ENCODE results near the gene PRKRA. TPM values are rescaled to one million over a fixed set of nuclear protein-coding genes. Genes with fewer than 3 reads are reported as not detected.

The PRKRA gene
- total RNA-seq, 1 donor from 2014 or later, result 48.8 TPM

DNA sequence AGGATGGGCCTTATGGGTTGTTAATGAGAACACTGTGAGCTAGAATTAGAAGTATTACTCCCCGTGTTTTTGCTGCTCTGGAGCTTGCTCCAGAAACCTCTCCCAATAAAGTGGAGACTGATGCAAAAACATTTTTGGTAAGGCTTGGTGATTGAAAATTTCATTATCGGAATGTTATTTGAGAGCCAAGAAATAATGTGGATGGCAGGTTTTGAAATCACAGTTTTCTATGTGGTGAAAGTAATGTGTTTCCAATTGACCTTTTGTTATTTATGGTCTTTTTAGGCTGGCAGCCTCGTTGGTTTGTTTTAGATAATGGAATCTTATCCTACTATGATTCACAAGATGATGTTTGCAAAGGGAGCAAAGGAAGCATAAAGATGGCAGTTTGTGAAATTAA lies 34.4 kb upstream of the PRKRA start:
- Mint-ChIP-seq H3K4me1 (ENCODE audit: low read depth) (peaks cover 52% of the 10 kb centered on the region), H3K9me3 (ENCODE audit: low read depth) (no peaks in the 10 kb centered on the region), H3K36me3 (ENCODE audit: low read depth) (peaks cover 19% of the 10 kb centered on the region), H3K27me3 (ENCODE audit: low read depth) (no peaks in the 10 kb centered on the region), H3K4me3 (ENCODE audit: unreplicated experiment) (no peak overlapping the region), H3K27ac (ENCODE audit: unreplicated experiment) (no peak overlapping the region)
- TF ChIP-seq, protein P1, sequence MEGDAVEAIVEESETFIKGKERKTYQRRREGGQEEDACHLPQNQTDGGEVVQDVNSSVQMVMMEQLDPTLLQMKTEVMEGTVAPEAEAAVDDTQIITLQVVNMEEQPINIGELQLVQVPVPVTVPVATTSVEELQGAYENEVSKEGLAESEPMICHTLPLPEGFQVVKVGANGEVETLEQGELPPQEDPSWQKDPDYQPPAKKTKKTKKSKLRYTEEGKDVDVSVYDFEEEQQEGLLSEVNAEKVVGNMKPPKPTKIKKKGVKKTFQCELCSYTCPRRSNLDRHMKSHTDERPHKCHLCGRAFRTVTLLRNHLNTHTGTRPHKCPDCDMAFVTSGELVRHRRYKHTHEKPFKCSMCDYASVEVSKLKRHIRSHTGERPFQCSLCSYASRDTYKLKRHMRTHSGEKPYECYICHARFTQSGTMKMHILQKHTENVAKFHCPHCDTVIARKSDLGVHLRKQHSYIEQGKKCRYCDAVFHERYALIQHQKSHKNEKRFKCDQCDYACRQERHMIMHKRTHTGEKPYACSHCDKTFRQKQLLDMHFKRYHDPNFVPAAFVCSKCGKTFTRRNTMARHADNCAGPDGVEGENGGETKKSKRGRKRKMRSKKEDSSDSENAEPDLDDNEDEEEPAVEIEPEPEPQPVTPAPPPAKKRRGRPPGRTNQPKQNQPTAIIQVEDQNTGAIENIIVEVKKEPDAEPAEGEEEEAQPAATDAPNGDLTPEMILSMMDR (IDR thresholded peaks at IDR 0.05), result no peak
- no peak for DNase-seq (ENCODE audit: low spot score)

DNA sequence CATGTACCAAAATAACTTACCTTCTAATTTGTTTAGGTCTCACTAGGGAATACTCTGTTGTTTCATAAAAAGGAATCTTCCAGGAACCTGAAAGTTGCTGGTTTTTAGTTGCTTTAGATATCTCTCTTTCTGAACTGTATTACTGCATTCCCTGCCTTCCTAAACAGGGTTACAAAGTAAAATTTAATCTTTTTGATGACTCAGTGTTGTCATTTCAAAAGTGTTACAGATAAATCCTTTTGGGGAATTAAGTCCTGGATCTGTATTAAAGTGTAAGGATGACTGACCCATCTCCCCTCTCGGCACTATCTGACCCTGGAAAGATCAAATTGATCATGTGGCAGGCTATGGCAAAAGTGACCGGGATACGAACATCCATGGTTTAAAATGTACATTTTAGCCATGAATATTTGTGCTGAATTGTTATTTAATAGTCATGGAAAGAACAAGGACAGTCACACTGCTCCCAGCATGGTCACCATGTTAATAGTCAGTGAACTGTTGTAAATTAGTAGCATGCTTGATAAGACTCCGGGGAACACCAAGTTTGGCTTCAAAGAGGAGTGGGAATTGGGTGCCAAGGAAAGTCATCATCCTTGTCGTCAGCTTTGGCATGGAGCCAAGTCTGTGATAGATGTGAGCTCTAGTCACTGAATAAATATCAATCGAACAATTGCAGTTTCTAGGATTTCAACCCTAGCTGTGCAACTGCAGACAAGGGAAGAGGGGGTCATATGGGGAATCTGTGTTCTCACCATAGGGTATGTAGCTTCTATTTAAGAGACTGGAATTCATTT lies 33.5 kb upstream of the PRKRA start:
- Mint-ChIP-seq H3K27ac (ENCODE audit: unreplicated experiment) (peak overlapping the region; percentile 22), H3K27me3 (ENCODE audit: low read depth) (no peaks in the 10 kb centered on the region), H3K36me3 (ENCODE audit: low read depth) (peaks cover 14% of the 10 kb centered on the region), H3K4me1 (ENCODE audit: low read depth) (peaks cover 54% of the 10 kb centered on the region), H3K9me3 (ENCODE audit: low read depth) (no peaks in the 10 kb centered on the region), H3K4me3 (ENCODE audit: unreplicated experiment) (no peak overlapping the region)
- TF ChIP-seq, protein P1 (IDR thresholded peaks at IDR 0.05), result no peak
- no peak for DNase-seq (ENCODE audit: low spot score)

DNA sequence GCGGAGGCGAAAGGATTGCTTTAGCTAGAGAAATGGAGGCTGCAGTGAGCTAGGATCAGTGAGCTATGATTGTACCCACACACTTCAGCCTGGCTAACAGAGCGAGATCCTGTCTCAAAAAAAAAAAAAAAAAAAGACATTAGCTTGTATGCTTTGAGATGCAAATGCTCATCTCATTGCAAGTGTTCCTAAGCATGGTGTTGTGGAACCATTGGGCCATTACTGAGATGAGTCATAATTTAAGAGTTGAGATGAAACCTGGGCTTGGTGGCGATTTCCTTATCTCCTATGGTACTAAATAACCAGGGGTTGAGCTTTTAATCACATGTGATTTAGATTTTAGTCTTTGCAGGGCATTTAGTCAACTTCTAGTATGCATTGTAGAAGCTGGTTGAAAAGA lies 31.5 kb upstream of the PRKRA start:
- Mint-ChIP-seq H3K36me3 (ENCODE audit: low read depth) (peaks cover 8% of the 10 kb centered on the region), H3K27me3 (ENCODE audit: low read depth) (no peaks in the 10 kb centered on the region), H3K9me3 (ENCODE audit: low read depth) (no peaks in the 10 kb centered on the region), H3K27ac (ENCODE audit: unreplicated experiment) (no peak overlapping the region), H3K4me3 (ENCODE audit: unreplicated experiment) (peak overlapping the region; percentile 50), H3K4me1 (ENCODE audit: low read depth) (peaks cover 56% of the 10 kb centered on the region)
- TF ChIP-seq, protein P1 (IDR thresholded peaks at IDR 0.05), result no peak
- no peak for DNase-seq (ENCODE audit: low spot score)

DNA sequence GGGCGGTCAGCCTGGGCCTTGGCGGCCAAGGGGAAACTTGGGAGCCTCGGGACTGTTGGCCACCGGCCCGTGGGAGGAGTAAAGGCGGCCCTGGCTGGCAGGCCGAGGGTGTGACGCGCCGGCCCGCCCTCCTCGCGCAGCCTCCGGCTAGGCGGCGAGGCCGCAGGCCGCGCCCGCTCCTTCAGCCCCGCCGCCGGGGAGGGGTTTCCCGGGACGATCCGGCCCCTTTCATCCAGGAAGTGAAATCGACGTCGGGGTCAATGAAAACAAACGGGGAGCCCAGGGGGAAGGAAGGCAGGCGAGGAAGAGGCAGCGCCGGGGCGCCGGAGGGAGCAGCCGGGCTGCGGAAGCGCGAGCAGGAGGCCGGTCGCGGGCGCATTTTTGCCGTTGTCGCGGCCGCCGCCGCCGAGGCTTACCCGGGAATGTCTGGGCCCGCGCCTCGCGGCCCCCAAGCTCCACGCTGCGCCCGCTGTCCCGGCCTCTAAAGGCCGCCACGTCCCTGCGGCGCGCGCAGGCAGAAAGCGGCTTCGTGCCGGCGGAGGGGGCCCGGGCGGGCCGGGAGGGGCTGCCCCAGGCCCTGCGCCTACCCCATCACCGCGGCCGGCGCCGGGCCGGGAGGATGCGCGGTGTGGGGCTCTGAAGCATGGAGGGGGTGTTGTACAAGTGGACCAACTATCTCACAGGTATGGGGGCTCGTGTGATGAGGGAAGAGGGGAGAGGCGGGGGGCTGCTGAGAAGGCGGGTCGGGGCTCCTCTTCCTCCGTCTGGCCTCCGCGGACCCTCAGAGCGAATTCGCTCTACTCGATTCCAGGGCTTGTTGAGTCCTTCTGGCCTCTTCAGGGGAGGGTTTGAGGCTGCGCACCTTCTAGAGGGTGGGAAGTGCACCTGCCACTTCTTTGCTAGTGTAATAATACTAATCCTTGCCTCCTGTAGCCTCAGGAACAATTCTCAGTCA lies 29.5 kb upstream of the PRKRA start, which contains the start of gene PLEKHA3:
Gene PLEKHA3, plus strand, starts transcription at position 231 of the 955 bp plus-strand sequence. Its CDS starts 413 bp downstream, at position 644.
- peak within 1 kb of the TSS; percentile 97 for H3K4me3 Mint-ChIP-seq (ENCODE audit: unreplicated experiment)
- H3K9me3 Mint-ChIP-seq (ENCODE audit: low read depth), result no peaks in the 10 kb centered on the region
- H3K27me3 Mint-ChIP-seq (ENCODE audit: low read depth), result no peaks in the 10 kb centered on the region
- H3K4me1 Mint-ChIP-seq (ENCODE audit: low read depth), result peaks cover 66% of the 10 kb centered on the region
- TF ChIP-seq, protein P1 (IDR thresholded peaks at IDR 0.05), result no peak
- H3K36me3 Mint-ChIP-seq (ENCODE audit: low read depth), result no peaks in the 10 kb centered on the region
- peak; percentile 99 for DNase-seq (ENCODE audit: low spot score)
- peak within 1 kb of the TSS; percentile 99 for H3K27ac Mint-ChIP-seq (ENCODE audit: unreplicated experiment)

DNA sequence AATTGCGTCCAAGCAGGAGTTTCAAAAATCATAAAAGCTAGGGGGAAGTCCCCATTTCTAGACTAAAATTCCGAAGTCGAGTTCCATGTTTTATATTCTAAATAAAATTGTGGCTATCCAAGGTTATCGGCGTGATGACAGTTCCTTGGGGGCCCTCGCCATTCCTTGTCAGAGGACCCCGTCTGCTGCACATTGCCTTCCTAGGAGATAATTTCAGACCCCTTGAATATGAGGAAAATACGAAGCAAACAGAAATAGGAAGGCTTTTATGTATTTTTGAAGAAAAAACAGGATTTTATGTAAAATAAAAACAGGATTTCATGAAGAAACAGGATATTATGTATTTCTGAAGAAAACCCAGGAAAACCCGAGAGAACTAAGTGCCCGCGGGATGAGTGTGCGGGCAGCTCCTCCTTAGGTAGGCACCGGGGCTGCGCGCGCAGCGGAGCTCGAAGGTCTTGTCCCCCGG lies 28.8 kb upstream of the PRKRA start:
- H3K4me3 Mint-ChIP-seq (ENCODE audit: unreplicated experiment), result peak overlapping the region; percentile 97
- H3K27me3 Mint-ChIP-seq (ENCODE audit: low read depth), result no peaks in the 10 kb centered on the region
- no peaks in the 10 kb centered on the region for H3K9me3 Mint-ChIP-seq (ENCODE audit: low read depth)
- no peak for DNase-seq (ENCODE audit: low spot score)
- peak overlapping the region; percentile 99 for H3K27ac Mint-ChIP-seq (ENCODE audit: unreplicated experiment)
- peaks cover 61% of the 10 kb centered on the region for H3K4me1 Mint-ChIP-seq (ENCODE audit: low read depth)
- TF ChIP-seq, protein P1 (IDR thresholded peaks at IDR 0.05), result no peak
- no peaks in the 10 kb centered on the region for H3K36me3 Mint-ChIP-seq (ENCODE audit: low read depth)

Data from chondrocyte (in vitro differentiated cells).